Measurements from ENCODE around the gene STC2. TPM values are rescaled to one million over a fixed set of nuclear protein-coding genes. Genes with fewer than 3 reads are reported as not detected.
A peak's percentile ranks its signal among the peaks of the same experiment; 100 is the strongest.
"Not testable (repeated sequence)": the region's sequence is repeated elsewhere in the genome, so short reads cannot be mapped to it uniquely, and the experiment has no call there.

STC2 gene
- total RNA-seq, 2 donors from 2014 or later = 9.9 to 35.0 TPM

GRCh38 chr5:173288632-173289031 is 39.6 kb downstream of the STC2 start:
- Histone ChIP-seq H3K4me3 (no peak overlapping the region), H3K36me3 (replicated peaks in 1 of 2; ENCODE audit: insufficient read depth in 1 of 2, low read depth in 2 of 2) (no peaks in the 10 kb centered on the region), H3K9me3 (no peaks in the 10 kb centered on the region), H3K4me1 (peaks cover 6% of the 10 kb centered on the region), H3K27me3 (no peaks in the 10 kb centered on the region), H3K27ac (no peak overlapping the region)
- intact Hi-C loops (cut with DNase I) = loop anchor here (5.0 kb wide), 1 partner anchor 44 kb away; no protein-coding TSS in a partner anchor
- no peak for DNase-seq
- no peak for TF ChIP-seq POLR2A (IDR thresholded peaks at IDR 0.05)
- TF ChIP-seq CTCF (IDR thresholded peaks at IDR 0.05) = no peak
- 76 to 82% methylated on average over 4 of the region's 4 CpGs for WGBS, 2 donors
- ATAC-seq = no peak

DNA sequence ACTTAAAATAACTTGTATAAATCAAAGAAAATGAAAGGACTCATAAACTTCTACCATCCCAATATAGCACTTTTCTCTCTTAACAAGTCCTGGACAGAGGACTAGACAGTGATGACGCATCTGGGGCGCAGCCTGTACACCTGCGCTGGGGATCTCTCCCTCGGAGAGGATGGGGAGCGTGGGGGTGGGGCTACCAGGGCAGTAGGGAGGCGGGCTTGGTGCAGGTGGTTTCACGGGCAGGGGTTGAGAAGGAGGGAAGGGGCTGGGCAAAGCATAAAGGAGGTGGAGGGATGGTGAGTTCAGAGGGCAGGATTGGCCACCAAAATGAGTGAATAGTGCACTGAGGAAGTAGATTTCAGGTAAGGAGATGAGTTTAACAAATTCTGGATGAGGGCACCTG is 41.1 kb downstream of the STC2 start:
- WGBS, 2 donors = 37 to 40% methylated on average over 7 of the region's 7 CpGs
- Histone ChIP-seq H3K27me3 (no peaks in the 10 kb centered on the region), H3K4me3 (no peak overlapping the region), H3K9me3 (no peaks in the 10 kb centered on the region), H3K36me3 (replicated peaks in 1 of 2; ENCODE audit: insufficient read depth in 1 of 2, low read depth in 2 of 2) (no peaks in the 10 kb centered on the region), H3K4me1 (peaks cover 10% of the 10 kb centered on the region), H3K27ac (no peak overlapping the region)
- ATAC-seq (no peak), DNase-seq (no peak)
- TF ChIP-seq POLR2A (IDR thresholded peaks at IDR 0.05) = no peak
- no peak for TF ChIP-seq CTCF (IDR thresholded peaks at IDR 0.05)
- intact Hi-C loops (cut with DNase I) = loop anchor here (5.0 kb wide), 1 partner anchor 45 kb away; no protein-coding TSS in a partner anchor

DNA sequence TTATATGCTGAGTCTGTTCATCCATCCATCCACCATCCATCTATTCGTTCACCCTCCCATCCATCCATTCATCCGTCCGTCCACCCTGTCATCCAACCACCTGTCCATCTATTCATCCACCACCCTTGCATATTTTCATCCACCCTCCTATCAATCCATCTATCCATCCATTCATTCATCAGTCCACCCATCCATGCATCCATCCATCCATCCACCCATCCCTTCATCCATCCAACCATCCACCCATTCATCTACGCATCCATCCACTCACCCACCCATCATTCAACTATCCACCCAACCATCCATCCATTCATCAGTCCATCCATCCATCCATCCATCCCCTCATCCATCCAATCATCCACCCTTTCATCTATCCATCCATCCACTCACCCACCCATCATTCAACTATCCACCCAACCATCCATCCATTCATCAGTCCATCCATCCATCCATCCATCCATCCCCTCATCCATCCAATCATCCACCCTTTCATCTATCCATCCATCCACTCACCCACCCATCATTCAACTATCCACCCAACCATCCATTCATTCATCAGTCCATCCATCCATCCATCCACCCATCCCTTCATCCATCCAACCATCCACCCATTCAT is 43.8 kb downstream of the STC2 start:
- H3K36me3 ChIP-seq (replicated peaks in 1 of 2; ENCODE audit: insufficient read depth in 1 of 2, low read depth in 2 of 2); intact Hi-C loops (cut with DNase I); H3K27ac ChIP-seq; H3K27me3 ChIP-seq; H3K9me3 ChIP-seq; ATAC-seq; H3K4me3 ChIP-seq; H3K4me1 ChIP-seq; DNase-seq: not testable (repeated sequence)
- 74 to 86% methylated on average over 4 of the region's 4 CpGs for WGBS, 2 donors

DNA sequence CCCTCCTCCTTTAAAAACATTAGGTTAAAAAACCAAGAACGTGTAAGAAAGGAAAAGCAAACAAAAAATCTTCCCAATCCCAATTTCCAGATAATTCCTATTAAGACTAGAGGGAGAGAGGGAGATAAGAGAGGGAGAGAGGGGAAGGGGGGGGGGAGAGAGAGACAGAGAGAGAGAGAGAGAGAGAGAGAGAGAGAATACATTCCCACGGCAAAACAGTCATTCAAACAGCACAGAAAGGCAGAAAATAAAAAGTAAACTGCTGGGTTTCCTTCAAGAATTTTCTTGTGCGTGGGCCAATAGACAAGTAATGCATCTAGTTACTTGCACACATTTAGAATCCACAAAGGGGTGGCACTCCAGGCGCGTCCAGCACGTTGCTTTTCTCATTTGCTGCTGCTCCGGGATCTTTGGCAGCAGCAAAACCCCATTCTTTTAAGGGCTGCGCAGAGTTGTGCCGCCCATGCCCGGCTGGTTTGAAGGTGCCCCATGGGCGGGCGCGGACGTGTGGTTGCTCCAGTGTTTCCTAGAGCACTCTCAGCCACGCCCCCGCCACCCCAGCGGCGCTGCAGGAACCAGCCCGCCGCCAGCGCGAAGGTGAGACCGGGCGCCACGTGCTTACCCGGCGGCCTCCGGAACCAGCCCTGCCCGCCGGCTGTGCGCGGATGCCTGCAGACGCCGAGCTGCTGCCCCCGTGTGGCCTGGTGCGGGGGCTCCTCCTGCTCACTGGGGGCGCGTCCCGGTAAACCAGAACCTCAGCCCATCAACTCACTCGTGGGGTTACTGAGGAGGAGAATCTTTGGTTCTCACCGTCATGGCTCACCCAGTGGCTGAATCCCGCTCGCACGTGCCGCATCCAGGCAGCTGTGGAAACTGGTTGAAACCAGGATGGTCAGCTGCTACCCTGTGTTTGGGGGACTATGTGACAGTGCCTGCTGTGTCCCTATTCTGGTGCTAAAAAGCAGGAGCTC is 44.6 kb downstream of the STC2 start:
- peak; percentile 77 to 90 (median 82) for DNase-seq
- no peaks in the 10 kb centered on the region for H3K27me3 ChIP-seq
- H3K4me3 ChIP-seq = no peak overlapping the region
- ATAC-seq = peak; percentile 95
- WGBS, 2 donors = 3 to 10% methylated on average over 10 to 45 of the region's 45 CpGs
- H3K4me1 ChIP-seq = peaks cover 10% of the 10 kb centered on the region
- intact Hi-C loops (cut with DNase I) = no loop called here
- no peaks in the 10 kb centered on the region for H3K36me3 ChIP-seq (replicated peaks in 1 of 2; ENCODE audit: insufficient read depth in 1 of 2, low read depth in 2 of 2)
- H3K9me3 ChIP-seq = no peaks in the 10 kb centered on the region
- TF ChIP-seq POLR2A (IDR thresholded peaks at IDR 0.05) (no peak), CTCF (IDR thresholded peaks at IDR 0.05) (peak; percentile 55 to 85 (median 70))
- no peak overlapping the region for H3K27ac ChIP-seq

DNA sequence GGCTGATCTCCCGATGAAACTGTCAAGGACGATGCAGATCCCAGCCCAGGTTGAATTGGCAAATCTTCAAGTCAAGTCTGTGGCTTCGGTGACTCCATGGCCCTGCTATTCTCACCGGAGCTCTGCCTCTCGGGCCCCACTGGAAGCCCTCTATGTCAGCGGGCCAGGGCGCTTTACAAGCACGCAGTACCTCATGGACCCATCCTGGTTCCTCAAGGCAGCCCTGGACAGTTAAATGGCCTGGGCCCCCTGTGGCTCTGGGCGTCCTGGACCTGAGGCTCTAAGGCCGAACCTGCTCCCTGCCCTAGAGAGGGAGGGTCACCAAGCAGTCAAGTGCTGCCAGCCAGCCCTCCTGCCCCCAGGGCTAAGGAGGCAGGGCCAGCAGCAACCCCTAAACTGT is 45.3 kb downstream of the STC2 start:
- no peaks in the 10 kb centered on the region for H3K36me3 ChIP-seq (replicated peaks in 1 of 2; ENCODE audit: insufficient read depth in 1 of 2, low read depth in 2 of 2)
- peaks cover 10% of the 10 kb centered on the region for H3K4me1 ChIP-seq
- WGBS, 2 donors = 71 to 81% methylated on average over 3 to 10 of the region's 10 CpGs
- DNase-seq (no peak), ATAC-seq (no peak)
- H3K4me3 ChIP-seq = no peak overlapping the region
- TF ChIP-seq CTCF (IDR thresholded peaks at IDR 0.05) (no peak), POLR2A (IDR thresholded peaks at IDR 0.05) (no peak)
- no peaks in the 10 kb centered on the region for H3K9me3 ChIP-seq
- H3K27me3 ChIP-seq = no peaks in the 10 kb centered on the region
- intact Hi-C loops (cut with DNase I) = no loop called here
- no peak overlapping the region for H3K27ac ChIP-seq
